GM21367 (cell line): ENCODE data around the gene PALD1.

Source experiments
- ATAC-seq: cut with Tn5 transposase; IDR thresholded peaks from one replicate; pipeline ENCODE4 v1.9.1; 2021; ENCODE audit not compliant: unreplicated experiment

PALD1 gene

GRCh38 chr10:70535001-70535400 is 56.4 kb downstream of the PALD1 start:
- no peak for ATAC-seq

GRCh38 chr10:70535451-70535850 is 56.9 kb downstream of the PALD1 start:
- ATAC-seq: no peak

- no peak for ATAC-seq
Observed at GRCh38 chr10:70536196-70536861, 57.8 kb downstream of the PALD1 start.

GRCh38 chr10:70537398-70538194 is 59.0 kb downstream of the PALD1 start:
- no peak for ATAC-seq

- ATAC-seq: no peak
Observed at GRCh38 chr10:70538195-70538520, 59.6 kb downstream of the PALD1 start.

GRCh38 chr10:70538731-70539338 is 60.3 kb downstream of the PALD1 start:
- no peak for ATAC-seq

- ATAC-seq: no peak
Observed at GRCh38 chr10:70539471-70539870, 60.9 kb downstream of the PALD1 start.

- ATAC-seq: no peak
Observed at GRCh38 chr10:70540089-70540788, 61.7 kb downstream of the PALD1 start.

- ATAC-seq: no peak
Observed at GRCh38 chr10:70540789-70541360, 62.3 kb downstream of the PALD1 start.

GRCh38 chr10:70541736-70542564 is 63.4 kb downstream of the PALD1 start:
- ATAC-seq: no peak

- ATAC-seq: no peak
Observed at GRCh38 chr10:70542565-70542938, 64.0 kb downstream of the PALD1 start.

GRCh38 chr10:70543911-70544310 is 65.3 kb downstream of the PALD1 start:
- no peak for ATAC-seq

GRCh38 chr10:70544431-70545340 is 66.1 kb downstream of the PALD1 start:
- no peak for ATAC-seq

GRCh38 chr10:70546584-70546983 is 68.0 kb downstream of the PALD1 start:
- no peak for ATAC-seq

- ATAC-seq: no peak
Observed at GRCh38 chr10:70549351-70549961, 70.9 kb downstream of the PALD1 start.

GRCh38 chr10:70549962-70550458 is 71.4 kb downstream of the PALD1 start:
- ATAC-seq: no peak

- no peak for ATAC-seq
Observed at GRCh38 chr10:70550459-70550858, 71.9 kb downstream of the PALD1 start.

GRCh38 chr10:70551466-70551865 is 72.9 kb downstream of the PALD1 start:
- ATAC-seq: no peak

GRCh38 chr10:70551971-70552422 is 73.4 kb downstream of the PALD1 start:
- ATAC-seq: no peak
